A549 (cell line): ENCODE measurements around the gene TLCD4. TPM values are rescaled to one million over a fixed set of nuclear protein-coding genes. Genes with fewer than 3 reads are reported as not detected.

Experiments used
- ATAC-seq, 2 experiments: fragments of 200-7000 bp in 1 of 2; fragments of >200 bp in 1 of 2; cut with Nextera tagmentation in 1 of 2; cut with Tn5 transposase in 1 of 2; 3 replicates each; pipeline versions ENCODE4 v1.8.0 to v1.9.1; 2018 to 2020; ENCODE audit warnings: mild to moderate bottlenecking in 1 of 2, moderate library complexity in 1 of 2
- CTCF ChIA-PET: fragments of 300-600 bp; sonication (Branson Sonifier 250); formaldehyde crosslinking; extraction: SDS; loops from one replicate; lab custom pipeline; 2021; ENCODE audit warnings: antibody characterized with exemption, inconsistent platforms; lab: Yijun Ruan, JAX
- POLR2A ChIA-PET: fragments of 350-600 bp; formaldehyde crosslinking; extraction: SDS; loops from one replicate; lab custom pipeline; 2021; ENCODE audit warnings: antibody characterized with exemption, inconsistent platforms; lab: Yijun Ruan, JAX
- DNase-seq, 2 experiments: peaks; one replicate each; pipeline versions ENCODE4 v3.0.0 to v3.0.0-alpha.2; 2011 to 2016; ENCODE audit warnings: low read depth in 1 of 2, low spot score in 1 of 2
- FAIRE-seq: peaks from 2 replicates; lab custom pipeline; 2011; peaks lifted over from hg19 to GRCh38; lab: Jason Lieb, UNC
- H3K27ac ChIP-seq, 2 experiments: fragments of >200 bp; sonication (Bioruptor Twin); formaldehyde crosslinking; 3 replicates each; pipeline ENCODE4 v1.5.1; 2016 to 2017
- H3K4me1 ChIP-seq: fragments of >200 bp; sonication (Bioruptor Twin); formaldehyde crosslinking; 3 replicates; pipeline ENCODE4 v1.6.1; 2016
- H3K4me2 ChIP-seq: fragments of >200 bp; sonication (Bioruptor Twin); formaldehyde crosslinking; 3 replicates; pipeline ENCODE4 v1.6.1; 2016
- H3K4me3 ChIP-seq: fragments of >200 bp; sonication (Bioruptor Twin); formaldehyde crosslinking; 3 replicates; pipeline ENCODE4 v1.5.1; 2016
- H3K9me3 ChIP-seq: fragments of >200 bp; sonication (Bioruptor Twin); formaldehyde crosslinking; 3 replicates; pipeline ENCODE4 v1.6.1; 2016
- ATOH8 ChIP-seq: fragments of 250-450 bp; sonication (Bioruptor Pico); IDR thresholded peaks from 2 replicates; pipeline ENCODE4 v1.5.0; 2020; ENCODE audit warnings: low read depth, mild to moderate bottlenecking, moderate library complexity
- CHD2 ChIP-seq: fragments of 150-350 bp; IDR thresholded peaks from 2 replicates; pipeline ENCODE4 v1.6.1; 2014; ENCODE audit warnings: low read length; ENCODE audit not compliant: partially characterized antibody
- EP300 ChIP-seq, 2 experiments: fragments of >200 bp; sonication (Bioruptor Twin); formaldehyde crosslinking; IDR thresholded peaks; 2 replicates in 1 of 2; 3 replicates in 1 of 2; pipeline ENCODE4 v1.6.1; 2016 to 2017
- FOSL2 ChIP-seq, 2 experiments: fragments of 450-650 bp in 1 of 2; fragments of >200 bp in 1 of 2; sonication (Bioruptor Twin) in 1 of 2; formaldehyde crosslinking; IDR thresholded peaks; 2 replicates each; pipeline versions ENCODE4 v1.5.0 to v1.6.1; 2016 to 2020; ENCODE audit warnings: mild to moderate bottlenecking in 1 of 2, moderate library complexity in 1 of 2
- HEYL ChIP-seq: fragments of 250-450 bp; sonication (Bioruptor Pico); IDR thresholded peaks from 2 replicates; pipeline ENCODE4 v1.8.0; 2021; ENCODE audit warnings: mild to moderate bottlenecking, moderate library complexity
- HMGXB4 ChIP-seq: fragments of 250-450 bp; sonication (Bioruptor Pico); IDR thresholded peaks from 2 replicates; pipeline ENCODE4 v1.5.0; 2021; ENCODE audit warnings: mild to moderate bottlenecking, moderate library complexity, borderline replicate concordance
- HOXA7 ChIP-seq: fragments of 250-450 bp; sonication (Bioruptor Pico); IDR thresholded peaks from 2 replicates; pipeline ENCODE4 v1.5.0; 2020; ENCODE audit warnings: mild to moderate bottlenecking, moderate library complexity
- MAFK ChIP-seq: fragments of 450-650 bp; IDR thresholded peaks from 2 replicates; pipeline ENCODE4 v1.6.1; 2014; ENCODE audit not compliant: partially characterized antibody
- MYC ChIP-seq: IDR thresholded peaks from 2 replicates; pipeline ENCODE4 v1.6.1; 2012; ENCODE audit warnings: mild to moderate bottlenecking, inconsistent platforms, low read length, improper control_type of control experiment, borderline replicate concordance
- NPAS2 ChIP-seq: fragments of 250-450 bp; sonication (Bioruptor Pico); IDR thresholded peaks from 2 replicates; pipeline ENCODE4 v1.8.0; 2022; ENCODE audit warnings: mild to moderate bottlenecking, moderate library complexity, borderline replicate concordance
- NR3C1 ChIP-seq: fragments of >200 bp; sonication (Bioruptor Twin); formaldehyde crosslinking; IDR thresholded peaks from 3 replicates; pipeline ENCODE4 v1.6.1; 2017
- PBX3 ChIP-seq: IDR thresholded peaks from 2 replicates; pipeline ENCODE4 v1.6.1; 2012
- PHF8 ChIP-seq: fragments of 200-600 bp; sonication (generic); IDR thresholded peaks from 2 replicates; pipeline ENCODE4 v1.6.1; 2016; ENCODE audit warnings: low read depth, mild to moderate bottlenecking, antibody characterized with exemption, moderate library complexity, borderline replicate concordance
- RAD21 ChIP-seq, 2 experiments: fragments of >200 bp in 1 of 2; sonication (Bioruptor Twin) in 1 of 2; formaldehyde crosslinking in 1 of 2; IDR thresholded peaks in 1 of 2; conservative IDR thresholded peaks in 1 of 2; 2 replicates in 1 of 2; 3 replicates in 1 of 2; pipeline ENCODE4 v1.6.1; 2012 to 2018; ENCODE audit warnings: inconsistent platforms in 1 of 2
- TFCP2L1 ChIP-seq: fragments of 250-450 bp; sonication (Bioruptor Pico); IDR thresholded peaks from 2 replicates; pipeline ENCODE4 v1.5.0; 2021; ENCODE audit warnings: mild to moderate bottlenecking
- ZC3H11A ChIP-seq: fragments of 450-650 bp; IDR thresholded peaks from 2 replicates; pipeline ENCODE4 v1.6.1; 2014; ENCODE audit warnings: antibody characterized with exemption, mild to moderate bottlenecking
- polyA plus RNA-seq, 4 experiments: library from polyadenylated mRNA; depleted of rRNA in 3 of 4; stranded (reverse); fragments of >200 nt; fragmentation: RNase III in 1 of 4; extraction: RNeasy Plus Mini Kit Qiagen cat#74134 plus additional on column Dnase treatment in 1 of 4; gene quantifications; 2 replicates in 3 of 4; 3 replicates in 1 of 4; pipeline ENCODE4 v1.2.3, GENCODE V29; 2011 to 2017
- TF ChIP-seq, protein P1 (sequence below): IDR thresholded peaks from 2 replicates; pipeline ENCODE4 v1.6.1; 2012; ENCODE audit warnings: low read depth, borderline replicate concordance
- TF ChIP-seq, protein P2 (sequence below): fragments of 200-600 bp; sonication (generic); IDR thresholded peaks from 2 replicates; pipeline ENCODE4 v1.6.1; 2016; ENCODE audit warnings: antibody characterized with exemption, mild to moderate bottlenecking, moderate library complexity

TLCD4 gene
- polyA plus RNA-seq, 2 of the 4 experiments (the other 2 are of a cell fraction), result 14.2 to 24.1 TPM

DNA sequence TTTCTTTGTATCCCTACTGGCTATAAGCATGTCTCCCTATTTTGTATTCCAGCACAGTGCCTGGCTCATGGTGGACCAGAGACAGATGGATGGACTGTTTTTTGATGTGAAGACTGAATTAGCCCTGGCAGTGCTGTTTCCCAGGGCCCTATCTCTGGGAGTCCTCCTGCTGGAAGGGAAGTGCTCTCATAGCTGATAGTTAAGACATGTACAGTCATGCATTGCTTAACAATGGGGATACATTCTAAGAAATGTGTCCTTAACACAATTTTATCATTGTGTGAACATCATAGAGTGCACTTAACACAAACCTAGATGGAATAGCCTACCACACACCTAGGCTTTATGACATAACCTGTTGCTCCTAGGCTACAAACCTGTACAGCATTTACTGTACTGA lies 21.1 kb downstream of the TLCD4 start:
- DNase-seq (no peak), ATAC-seq (no peak), FAIRE-seq (no peak)
- no peak overlapping the region for H3K27ac ChIP-seq
- 0 out of 3 replicates have a peak, but pooled peaks cover 3% of the 10 kb centered on the region for H3K4me1 ChIP-seq
- no peak overlapping the region for H3K4me3 ChIP-seq
- TF ChIP-seq HEYL (CRISPR knock-in tag), result no peak
- no peak for TF ChIP-seq CHD2
- no peak for TF ChIP-seq NR3C1
- no peak for TF ChIP-seq EP300 (IDR thresholded peaks at IDR 0.05)
- TF ChIP-seq HMGXB4 (CRISPR knock-in tag), result no peak
- TF ChIP-seq HOXA7, result no peak
- no peak for TF ChIP-seq NPAS2 (CRISPR knock-in tag)
- TF ChIP-seq TFCP2L1 (CRISPR knock-in tag), result no peak
- no peak for TF ChIP-seq FOSL2 (IDR thresholded peaks at IDR 0.05)
- TF ChIP-seq FOSL2 (CRISPR knock-in tag; IDR thresholded peaks at IDR 0.05), result no peak
- TF ChIP-seq PBX3, result no peak
- no peak for TF ChIP-seq ZC3H11A
- no peak for TF ChIP-seq ATOH8 (CRISPR knock-in tag)
- TF ChIP-seq, protein P1, sequence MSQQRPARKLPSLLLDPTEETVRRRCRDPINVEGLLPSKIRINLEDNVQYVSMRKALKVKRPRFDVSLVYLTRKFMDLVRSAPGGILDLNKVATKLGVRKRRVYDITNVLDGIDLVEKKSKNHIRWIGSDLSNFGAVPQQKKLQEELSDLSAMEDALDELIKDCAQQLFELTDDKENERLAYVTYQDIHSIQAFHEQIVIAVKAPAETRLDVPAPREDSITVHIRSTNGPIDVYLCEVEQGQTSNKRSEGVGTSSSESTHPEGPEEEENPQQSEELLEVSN, result no peak
- TF ChIP-seq MYC, result no peak
- no peak for TF ChIP-seq MAFK
- TF ChIP-seq, protein P2, sequence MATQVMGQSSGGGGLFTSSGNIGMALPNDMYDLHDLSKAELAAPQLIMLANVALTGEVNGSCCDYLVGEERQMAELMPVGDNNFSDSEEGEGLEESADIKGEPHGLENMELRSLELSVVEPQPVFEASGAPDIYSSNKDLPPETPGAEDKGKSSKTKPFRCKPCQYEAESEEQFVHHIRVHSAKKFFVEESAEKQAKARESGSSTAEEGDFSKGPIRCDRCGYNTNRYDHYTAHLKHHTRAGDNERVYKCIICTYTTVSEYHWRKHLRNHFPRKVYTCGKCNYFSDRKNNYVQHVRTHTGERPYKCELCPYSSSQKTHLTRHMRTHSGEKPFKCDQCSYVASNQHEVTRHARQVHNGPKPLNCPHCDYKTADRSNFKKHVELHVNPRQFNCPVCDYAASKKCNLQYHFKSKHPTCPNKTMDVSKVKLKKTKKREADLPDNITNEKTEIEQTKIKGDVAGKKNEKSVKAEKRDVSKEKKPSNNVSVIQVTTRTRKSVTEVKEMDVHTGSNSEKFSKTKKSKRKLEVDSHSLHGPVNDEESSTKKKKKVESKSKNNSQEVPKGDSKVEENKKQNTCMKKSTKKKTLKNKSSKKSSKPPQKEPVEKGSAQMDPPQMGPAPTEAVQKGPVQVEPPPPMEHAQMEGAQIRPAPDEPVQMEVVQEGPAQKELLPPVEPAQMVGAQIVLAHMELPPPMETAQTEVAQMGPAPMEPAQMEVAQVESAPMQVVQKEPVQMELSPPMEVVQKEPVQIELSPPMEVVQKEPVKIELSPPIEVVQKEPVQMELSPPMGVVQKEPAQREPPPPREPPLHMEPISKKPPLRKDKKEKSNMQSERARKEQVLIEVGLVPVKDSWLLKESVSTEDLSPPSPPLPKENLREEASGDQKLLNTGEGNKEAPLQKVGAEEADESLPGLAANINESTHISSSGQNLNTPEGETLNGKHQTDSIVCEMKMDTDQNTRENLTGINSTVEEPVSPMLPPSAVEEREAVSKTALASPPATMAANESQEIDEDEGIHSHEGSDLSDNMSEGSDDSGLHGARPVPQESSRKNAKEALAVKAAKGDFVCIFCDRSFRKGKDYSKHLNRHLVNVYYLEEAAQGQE, result no peak
- no peak for TF ChIP-seq PHF8
- no peak for TF ChIP-seq RAD21 (conservative IDR thresholded peaks at IDR 0.05 in 1 of 2, IDR thresholded peaks at IDR 0.05 in 1 of 2)
- ChIA-PET POLR2A (no interaction called here), CTCF (no interaction called here)
- H3K4me2 ChIP-seq, result no peak overlapping the region
- H3K9me3 ChIP-seq, result no peaks in the 10 kb centered on the region
